B cell (primary cell): Measurements from ENCODE around the gene MSLN. TPM values are rescaled to one million over a fixed set of nuclear protein-coding genes. Genes with fewer than 3 reads are reported as not detected.

Experiments
- ATAC-seq: fragments of 200-7000 bp; cut with Tn5 transposase; one replicate; pipeline ENCODE4 v1.10.0; 2021; ENCODE audit warnings: low read depth, mild to moderate bottlenecking, moderate number of reproducible peaks, moderate library complexity
- CTCF ChIA-PET: fragments of 350-600 bp; sonication (Branson Sonifier 250); formaldehyde crosslinking; loops from one replicate; lab custom pipeline; 2021; ENCODE audit warnings: antibody characterized with exemption, inconsistent platforms; lab: Charles Lee
- POLR2A ChIA-PET: fragments of 350-600 bp; sonication (Branson Sonifier 250); formaldehyde crosslinking; loops from one replicate; lab custom pipeline; 2021; ENCODE audit warnings: antibody characterized with exemption; lab: Charles Lee
- DNase-seq: peaks from one replicate; pipeline ENCODE4 v3.0.0; 2013
- H2AFZ ChIP-seq: 2 replicates; pipeline ENCODE4 v1.6.1; 2012; ENCODE audit warnings: mild to moderate bottlenecking, low read depth, low read length; ENCODE audit not compliant: insufficient read depth, poor library complexity, severe bottlenecking
- H3K27ac ChIP-seq, 2 donors: 1 replicate in 1 of 2; 2 replicates in 1 of 2; pipeline ENCODE4 v1.5.1; 2012 to 2013; ENCODE audit warnings: low read length in 2 of 2, mild to moderate bottlenecking in 2 of 2, moderate library complexity in 1 of 2
- H3K27me3 ChIP-seq, 4 experiments: fragments of 200-600 bp in 1 of 4; sonication (generic) in 1 of 4; replicated peaks in 1 of 4; 1 replicate in 2 of 4; 2 replicates in 2 of 4; pipeline versions ENCODE4 v1.6.1 to v1.7.0; 2013 to 2016; ENCODE audit warnings: low read length in 3 of 4, mild to moderate bottlenecking in 2 of 4, mixed read lengths in 1 of 4, moderate library complexity in 1 of 4; ENCODE audit not compliant: insufficient read depth in 4 of 4, control insufficient read depth in 3 of 4; ENCODE audit errors: control extremely low read depth in 1 of 4
- H3K36me3 ChIP-seq, 2 experiments: replicated peaks in 1 of 2; 1 replicate in 1 of 2; 2 replicates in 1 of 2; pipeline versions ENCODE4 v1.6.1 to v1.7.1; 2013; ENCODE audit warnings: low read length in 1 of 2; ENCODE audit not compliant: insufficient read depth in 2 of 2, control insufficient read depth in 1 of 2; ENCODE audit errors: control extremely low read depth in 1 of 2, extremely low read depth in 1 of 2
- H3K4me1 ChIP-seq, 2 donors: fragments of 200-600 bp in 1 of 2; sonication (generic) in 1 of 2; 1 replicate in 1 of 2; 2 replicates in 1 of 2; pipeline versions ENCODE4 v1.5.1 to v1.6.1; 2013 to 2017; ENCODE audit warnings: low read length in 2 of 2; ENCODE audit not compliant: control insufficient read depth in 2 of 2, insufficient read depth in 2 of 2
- H3K4me2 ChIP-seq: replicated peaks from 2 replicates; pipeline ENCODE3; 2012; ENCODE audit warnings: mild to moderate bottlenecking, low read depth, low read length; ENCODE audit not compliant: poor library complexity, severe bottlenecking
- H3K4me3 ChIP-seq, 5 experiments: fragments of 200-600 bp in 1 of 5; sonication (generic) in 1 of 5; 1 replicate in 3 of 5; 2 replicates in 2 of 5; pipeline versions ENCODE4 v1.5.1 to v1.7.0; 2011 to 2016; ENCODE audit warnings: low read length in 4 of 5, mild to moderate bottlenecking in 4 of 5, low read depth in 2 of 5, control low read depth in 1 of 5, moderate library complexity in 1 of 5; ENCODE audit not compliant: insufficient read depth in 1 of 5; ENCODE audit errors: control extremely low read depth in 1 of 5, extremely low read depth in 1 of 5
- H3K79me2 ChIP-seq: fragments of 200-600 bp; sonication (generic); one replicate; pipeline ENCODE4 v1.6.0; 2016; ENCODE audit warnings: low read length; ENCODE audit not compliant: control insufficient read depth, insufficient read depth
- H3K9ac ChIP-seq: fragments of 200-600 bp; sonication (generic); 2 replicates; pipeline ENCODE4 v1.6.1; 2017; ENCODE audit warnings: mild to moderate bottlenecking, low read length, moderate library complexity
- H3K9me3 ChIP-seq, 3 donors: one replicate each; pipeline versions ENCODE4 v1.6.1 to v1.7.1; 2013; ENCODE audit warnings: low read length in 2 of 3; ENCODE audit not compliant: control insufficient read depth in 2 of 3, insufficient read depth in 1 of 3; ENCODE audit errors: control extremely low read depth in 1 of 3
- H4K20me1 ChIP-seq: 2 replicates; pipeline ENCODE4 v1.6.0; 2012; ENCODE audit warnings: mild to moderate bottlenecking, low read length; ENCODE audit not compliant: insufficient read depth, control insufficient read depth, poor library complexity, severe bottlenecking
- H3K27ac Mint-ChIP-seq: one replicate; pipeline ENCODE4 v1.8.0; 2021; ENCODE audit warnings: mixed read lengths
- H3K27me3 Mint-ChIP-seq: one replicate; pipeline ENCODE4 v1.8.0; 2021; ENCODE audit warnings: mixed read lengths
- H3K4me1 Mint-ChIP-seq: one replicate; pipeline ENCODE4 v1.8.0; 2021; ENCODE audit warnings: mixed read lengths
- H3K4me3 Mint-ChIP-seq: one replicate; pipeline ENCODE4 v1.8.0; 2021; ENCODE audit warnings: mixed read lengths
- H3K9me3 Mint-ChIP-seq: one replicate; pipeline ENCODE4 v1.8.0; 2022; ENCODE audit warnings: mixed read lengths; ENCODE audit not compliant: insufficient read depth
- EZH2 ChIP-seq: IDR thresholded peaks from 2 replicates; pipeline ENCODE4 v1.6.1; 2012; ENCODE audit warnings: borderline replicate concordance, low read depth, mild to moderate bottlenecking, moderate library complexity, low read length; ENCODE audit not compliant: insufficient read depth, poor library complexity, severe bottlenecking
- WGBS: methylation state at CpG from one replicate; pipeline ENCODE4 v1.1.5; 2013; ENCODE audit warnings: missing lambda C conversion rate; ENCODE audit not compliant: insufficient coverage; 5-methylcytosine and 5-hydroxymethylcytosine counted together
- intact Hi-C: fragments of 100-400 bp; cut with micrococcal nuclease; formaldehyde crosslinking; loops from one replicate; pipeline ENCODE4 v1.10.0; 2022
- polyA plus RNA-seq: library from polyadenylated mRNA; depleted of rRNA; stranded (reverse); fragments of >200 nt; gene quantifications from 2 replicates; pipeline ENCODE4 v1.2.3, GENCODE V29; 2012
- total RNA-seq, 2 donors: library from RNA; stranded (reverse); fragments of 120-200 nt in 1 of 2; gene quantifications; 1 replicate in 1 of 2; 2 replicates in 1 of 2; pipeline versions ENCODE4 v1.2.3 to v1.2.4, GENCODE V29; 2013 to 2022
- TF ChIP-seq, protein P1 (sequence below): fragments of 200-600 bp; IDR thresholded peaks from one replicate; pipeline ENCODE4 v1.8.0; 2022; ENCODE audit warnings: antibody characterized with exemption, mild to moderate bottlenecking

Gene MSLN
- total and polyA plus RNA-seq, 2 donors (not counting 1 experiment from before 2014, with no cell fraction given) = not detected

DNA sequence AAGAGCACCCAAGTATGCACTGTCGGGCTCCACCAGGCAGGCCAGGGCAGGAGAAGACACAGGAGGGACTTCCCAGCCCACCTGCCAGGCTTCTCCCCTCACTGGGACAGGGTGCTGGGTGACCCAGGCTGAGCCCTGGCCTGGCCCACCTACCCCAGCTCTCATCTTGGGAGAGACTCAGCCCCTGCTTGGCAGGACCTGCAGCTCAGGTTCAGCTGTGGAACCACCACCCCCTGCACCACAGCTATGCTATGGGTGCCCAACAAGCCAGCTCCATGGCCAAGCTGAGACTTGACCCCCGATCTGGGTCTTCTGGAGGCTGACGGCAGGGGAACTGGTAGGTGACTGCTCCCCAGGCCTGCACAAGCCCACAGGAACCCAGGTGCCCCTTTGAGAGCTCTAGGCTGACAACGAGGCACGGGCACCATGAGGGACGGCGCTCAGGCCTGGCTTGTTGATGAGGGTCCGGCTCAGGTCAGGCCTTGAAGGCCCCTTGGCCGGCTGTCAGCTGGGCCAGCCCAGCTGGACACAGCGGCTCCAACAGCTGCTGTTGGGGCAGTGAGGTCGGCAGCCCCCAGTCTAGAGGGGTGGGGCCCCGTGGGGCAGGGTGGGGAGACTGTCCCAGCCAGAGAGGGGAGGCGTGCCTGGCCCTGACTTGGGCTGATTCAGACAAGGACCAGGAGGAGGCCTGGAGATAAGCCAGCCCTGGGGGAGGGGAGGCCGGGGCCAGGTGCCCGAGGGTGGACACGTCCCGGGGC is 23.0 kb downstream of the MSLN start:
- Mint-ChIP-seq H3K27ac (no peak overlapping the region), H3K4me1 (peaks cover 5% of the 10 kb centered on the region), H3K27me3 (no peaks in the 10 kb centered on the region), H3K9me3 (no peaks in the 10 kb centered on the region), H3K4me3 (no peak overlapping the region)
- intact Hi-C loops = no loop called here
- Histone ChIP-seq H4K20me1 (peaks cover 31% of the 10 kb centered on the region), H3K36me3 (peaks cover 0 to 8% of the 10 kb centered on the region in 2 experiments), H2AFZ (no peak overlapping the region), H3K4me1 (peaks cover 8 to 16% of the 10 kb centered on the region in 2 donors), H3K27ac (no peak overlapping the region), H3K9ac (no peak overlapping the region), H3K4me2 (no peak overlapping the region), H3K9me3 (no peaks in the 10 kb centered on the region), H3K79me2 (peaks cover 11% of the 10 kb centered on the region), H3K27me3 (peaks cover 0 to 17% (median 3%) of the 10 kb centered on the region in 4 experiments), H3K4me3 (no peak overlapping the region)
- 71% methylated on average over 17 of the region's 17 CpGs for WGBS
- ChIA-PET POLR2A (no interaction called here), CTCF (interaction anchor here (1.5 to 7.4 kb wide), 3 partner anchors 56 to 71 kb away, joined by 4 to 94 read pairs (median 4); partner anchors contain the start of genes ANTKMT and METRN)
- ATAC-seq (no peak), DNase-seq (no peak)
- TF ChIP-seq, protein P1, sequence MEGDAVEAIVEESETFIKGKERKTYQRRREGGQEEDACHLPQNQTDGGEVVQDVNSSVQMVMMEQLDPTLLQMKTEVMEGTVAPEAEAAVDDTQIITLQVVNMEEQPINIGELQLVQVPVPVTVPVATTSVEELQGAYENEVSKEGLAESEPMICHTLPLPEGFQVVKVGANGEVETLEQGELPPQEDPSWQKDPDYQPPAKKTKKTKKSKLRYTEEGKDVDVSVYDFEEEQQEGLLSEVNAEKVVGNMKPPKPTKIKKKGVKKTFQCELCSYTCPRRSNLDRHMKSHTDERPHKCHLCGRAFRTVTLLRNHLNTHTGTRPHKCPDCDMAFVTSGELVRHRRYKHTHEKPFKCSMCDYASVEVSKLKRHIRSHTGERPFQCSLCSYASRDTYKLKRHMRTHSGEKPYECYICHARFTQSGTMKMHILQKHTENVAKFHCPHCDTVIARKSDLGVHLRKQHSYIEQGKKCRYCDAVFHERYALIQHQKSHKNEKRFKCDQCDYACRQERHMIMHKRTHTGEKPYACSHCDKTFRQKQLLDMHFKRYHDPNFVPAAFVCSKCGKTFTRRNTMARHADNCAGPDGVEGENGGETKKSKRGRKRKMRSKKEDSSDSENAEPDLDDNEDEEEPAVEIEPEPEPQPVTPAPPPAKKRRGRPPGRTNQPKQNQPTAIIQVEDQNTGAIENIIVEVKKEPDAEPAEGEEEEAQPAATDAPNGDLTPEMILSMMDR = no peak
- no peak for TF ChIP-seq EZH2

DNA sequence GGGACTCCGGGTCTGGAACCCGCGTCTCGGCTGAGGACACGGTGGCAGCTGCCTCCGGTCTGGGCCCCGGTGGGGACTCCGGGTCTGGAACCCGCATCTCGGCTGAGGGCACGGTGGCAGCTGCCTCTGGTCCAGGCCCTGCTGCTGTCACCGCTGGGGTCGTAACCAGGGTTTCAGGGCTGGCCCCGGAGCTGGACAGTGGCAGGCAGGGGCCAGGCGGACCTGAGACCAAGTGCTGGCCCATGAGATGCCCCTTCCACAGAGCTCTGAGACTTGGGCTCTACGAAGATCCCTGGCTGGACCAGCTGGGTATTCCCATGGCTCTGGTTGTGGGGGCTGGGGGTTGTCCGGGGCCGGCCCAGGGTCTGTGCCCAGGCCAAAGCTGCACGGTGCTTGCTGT is 23.9 kb downstream of the MSLN start:
- Mint-ChIP-seq H3K27me3 (no peaks in the 10 kb centered on the region), H3K4me1 (peaks cover 5% of the 10 kb centered on the region), H3K9me3 (no peaks in the 10 kb centered on the region), H3K27ac (no peak overlapping the region), H3K4me3 (no peak overlapping the region)
- ChIA-PET CTCF (interaction anchor here (0.8 to 7.4 kb wide), 6 partner anchors 17 to 71 kb away, joined by 4 to 94 read pairs (median 4); partner anchors contain the start of genes ANTKMT, CIAO3 and METRN), POLR2A (no interaction called here)
- Histone ChIP-seq H2AFZ (no peak overlapping the region), H3K9ac (no peak overlapping the region), H3K36me3 (peaks cover 0 to 8% of the 10 kb centered on the region in 2 experiments), H4K20me1 (peaks cover 31% of the 10 kb centered on the region), H3K4me1 (peaks cover 13 to 23% of the 10 kb centered on the region in 2 donors), H3K9me3 (no peaks in the 10 kb centered on the region), H3K4me2 (no peak overlapping the region), H3K27me3 (peaks cover 0 to 15% (median 2%) of the 10 kb centered on the region in 4 experiments), H3K27ac (no peak overlapping the region), H3K4me3 (no peak overlapping the region), H3K79me2 (peaks cover 11% of the 10 kb centered on the region)
- no peak for TF ChIP-seq EZH2
- TF ChIP-seq, protein P1 = no peak
- no peak for DNase-seq
- no peak for ATAC-seq
- intact Hi-C loops = no loop called here
- 98% methylated on average over 19 of the region's 19 CpGs for WGBS
